GM18508 (cell line): Measurements from ENCODE around the gene ATP11C.
"Not testable (repeated sequence)": the region's sequence is repeated elsewhere in the genome, so short reads cannot be mapped to it uniquely, and the experiment has no call there.

Experiments used
- ATAC-seq: cut with Tn5 transposase; IDR thresholded peaks from one replicate; pipeline ENCODE4 v1.9.1; 2021; ENCODE audit warnings: moderate number of reproducible peaks; ENCODE audit not compliant: insufficient read depth, unreplicated experiment

The ATP11C gene

DNA sequence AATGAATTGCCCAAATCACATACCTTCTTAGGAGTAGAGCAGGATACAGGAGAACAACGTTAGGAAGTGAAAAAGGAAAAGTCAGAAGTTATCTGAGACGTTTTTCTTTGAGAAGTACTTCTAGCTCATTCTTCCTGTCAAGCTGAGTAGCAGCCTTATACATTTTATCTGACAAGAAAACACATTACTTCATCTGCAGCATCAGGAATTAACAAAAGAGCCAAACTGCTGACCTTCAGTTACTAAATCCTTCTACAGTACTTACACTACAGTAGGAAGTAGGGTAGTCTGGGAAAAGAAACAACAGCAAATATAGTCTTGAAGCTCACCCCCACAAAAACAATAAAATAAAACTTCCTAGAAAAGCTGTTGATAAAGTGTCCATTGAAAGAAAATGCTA, 57.0 kb downstream of the ATP11C start:
- ATAC-seq: no peak

DNA sequence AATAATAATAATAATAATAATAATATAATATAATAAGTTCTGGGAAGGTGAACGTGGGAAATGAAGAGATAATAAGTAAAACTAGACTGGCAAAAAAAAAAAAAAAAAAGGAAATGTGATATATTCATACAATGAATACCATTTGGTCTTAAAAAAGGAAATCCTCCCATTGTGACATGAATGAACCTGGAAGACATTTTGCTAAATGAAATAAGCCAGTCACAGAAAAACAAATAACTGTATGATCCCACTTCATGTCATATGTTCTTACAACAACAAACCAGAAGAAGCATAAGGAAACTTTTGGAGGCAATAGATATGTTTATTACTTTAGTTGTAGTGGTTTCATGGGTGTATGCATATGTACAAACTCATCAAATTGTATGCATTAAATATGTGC, 63.1 kb downstream of the ATP11C start:
- ATAC-seq: no peak

- ATAC-seq: no peak
These were observed 68.2 kb downstream of the ATP11C start for GRCh38 chrX:139864640-139865039.

GRCh38 chrX:139862208-139862607, 70.6 kb downstream of the ATP11C start:
- no peak for ATAC-seq

DNA sequence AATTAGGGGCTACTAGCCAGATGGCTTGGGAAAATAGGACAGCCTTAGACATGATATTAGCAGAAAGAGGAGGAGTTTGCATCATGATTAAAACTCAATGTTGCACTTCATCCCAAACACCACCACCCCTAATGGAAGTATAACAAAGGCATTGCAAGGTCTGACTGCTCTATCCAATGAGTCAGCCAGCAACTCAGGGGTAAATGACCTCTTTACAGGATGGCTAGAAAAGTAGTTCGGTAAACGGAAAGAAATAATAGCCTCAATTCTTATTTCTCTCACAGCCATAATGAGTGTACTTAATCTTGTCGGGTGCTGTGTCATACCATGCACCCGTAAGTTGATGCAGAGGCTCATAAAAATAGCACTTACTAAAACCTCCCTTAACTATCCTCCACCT, 76.0 kb downstream of the ATP11C start:
- ATAC-seq: not testable (repeated sequence)

DNA sequence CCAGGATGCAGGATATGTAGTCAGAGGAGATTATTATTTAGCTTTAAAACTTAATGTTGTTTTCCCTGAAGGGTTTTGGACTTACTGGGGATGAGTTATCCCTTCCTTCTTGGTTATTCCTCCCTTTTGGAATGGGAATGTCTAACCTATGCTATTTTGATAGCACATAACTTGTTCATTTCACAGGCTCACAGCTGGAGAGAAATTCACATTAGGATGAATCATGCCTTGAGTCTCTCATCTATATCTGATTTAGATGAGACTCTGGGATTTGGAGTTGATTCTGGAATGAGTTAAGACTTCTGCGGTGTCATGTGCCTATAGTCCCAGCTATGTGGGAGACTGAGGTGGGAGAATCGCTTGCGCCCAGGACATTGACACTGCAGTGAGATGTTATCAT, 81.1 kb downstream of the ATP11C start:
- no peak for ATAC-seq

GRCh38 chrX:139850968-139851367, 81.9 kb downstream of the ATP11C start:
- no peak for ATAC-seq

GRCh38 chrX:139844884-139845283, 88.0 kb downstream of the ATP11C start:
- ATAC-seq: no peak

DNA sequence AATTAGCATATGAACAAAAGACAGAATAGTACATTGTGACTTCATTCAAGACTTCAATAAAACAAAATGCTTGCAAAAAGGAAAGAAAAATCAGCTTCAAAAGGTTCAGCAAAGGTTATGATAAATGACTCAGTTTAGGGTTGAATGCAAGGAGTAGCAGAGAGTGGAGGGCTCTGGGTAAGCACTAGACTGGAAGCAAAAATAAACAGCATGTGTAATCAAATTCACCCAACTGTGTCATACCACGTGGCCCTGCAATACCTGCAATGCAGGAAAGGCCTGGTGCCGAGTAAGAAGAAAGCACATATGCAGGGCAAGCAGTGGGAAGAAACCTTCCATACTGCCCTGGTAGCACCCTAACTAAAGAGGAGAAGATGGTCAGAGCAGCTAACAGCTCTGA, 88.7 kb downstream of the ATP11C start:
- ATAC-seq: no peak

GRCh38 chrX:139842326-139843185, 90.3 kb downstream of the ATP11C start:
- ATAC-seq: no peak

- ATAC-seq: not testable (repeated sequence)
These were observed 96.5 kb downstream of the ATP11C start for GRCh38 chrX:139836335-139836734.

DNA sequence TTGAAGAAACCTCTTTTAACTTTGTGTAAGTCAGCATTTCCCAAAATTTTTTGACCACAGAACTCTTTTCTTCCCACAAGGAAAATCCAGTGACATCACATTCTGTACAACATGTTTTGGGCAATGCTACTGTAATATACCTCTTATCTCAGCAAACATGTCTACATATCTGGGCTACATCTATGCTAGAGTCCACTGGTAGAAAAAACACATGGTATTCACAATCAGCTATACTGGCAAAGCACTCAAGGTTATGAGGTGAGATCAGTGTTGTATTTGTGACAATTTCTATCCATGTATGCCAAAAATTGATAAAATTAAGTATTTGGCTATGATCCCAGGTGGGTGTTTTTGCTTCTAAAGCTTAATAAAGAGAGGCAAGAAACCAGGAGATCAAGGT, 98.0 kb downstream of the ATP11C start:
- ATAC-seq: no peak

DNA sequence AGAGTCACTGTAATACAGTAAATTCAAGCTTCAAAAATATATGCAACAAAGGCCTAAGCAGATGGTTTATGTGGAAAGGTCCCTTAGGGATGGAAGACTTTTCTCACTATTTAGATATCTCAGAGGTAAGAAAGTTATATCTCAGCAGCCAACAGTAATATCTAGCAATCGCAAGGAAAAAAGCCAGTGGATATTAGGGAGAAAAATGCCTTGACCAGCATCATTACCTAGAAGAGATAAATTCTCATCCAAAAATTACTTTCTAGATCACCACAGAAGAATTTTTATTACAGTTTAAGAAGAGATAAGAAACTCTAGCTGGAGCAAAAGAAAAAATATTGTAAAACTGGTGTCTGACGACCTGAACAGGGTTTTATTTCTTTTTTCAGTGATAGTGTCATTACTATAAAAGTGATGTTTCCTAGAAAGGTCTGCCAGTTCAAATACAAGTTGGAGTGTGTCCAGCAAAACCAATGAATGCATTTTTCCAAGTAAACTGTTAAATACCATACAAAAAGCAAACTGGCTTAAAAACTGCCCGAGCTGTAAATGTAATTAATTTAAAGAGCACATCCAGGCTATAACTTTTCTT, 100.0 kb downstream of the ATP11C start:
- ATAC-seq: no peak

DNA sequence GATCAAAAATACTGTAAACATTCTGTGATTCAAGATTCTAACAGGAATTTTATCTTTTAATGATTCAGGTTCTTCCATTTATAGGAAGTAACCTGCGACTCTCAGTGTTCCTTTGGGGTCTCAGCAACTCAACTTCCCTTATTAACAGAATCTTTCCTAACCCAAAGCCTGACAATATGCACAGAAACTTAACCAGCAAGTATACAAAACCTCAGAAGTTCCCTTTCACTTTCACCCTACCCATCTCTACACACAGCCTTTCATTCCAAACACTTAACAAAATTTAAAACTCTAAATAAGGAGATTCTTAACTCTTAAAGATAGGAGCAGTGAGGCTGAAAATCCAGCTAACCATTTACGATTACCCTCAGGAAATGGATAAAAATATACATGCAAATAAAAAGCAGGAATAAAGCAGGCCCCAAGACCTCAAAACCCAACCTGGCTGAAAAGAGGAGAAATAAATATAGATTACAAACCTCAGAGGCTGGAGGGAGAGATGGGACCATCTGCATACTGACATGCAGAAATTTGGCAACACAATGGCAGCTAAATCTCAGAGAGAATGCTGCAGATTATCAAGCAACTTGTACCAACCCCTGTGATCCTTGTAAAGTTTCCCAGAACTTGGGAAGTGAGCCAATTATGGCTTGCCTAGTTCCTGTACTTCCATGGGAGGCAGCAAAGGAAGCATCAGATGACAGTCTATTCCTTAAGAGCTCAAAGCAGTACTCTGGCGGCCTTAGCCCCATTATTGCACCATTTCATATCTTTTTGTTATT, 101.0 kb downstream of the ATP11C start:
- ATAC-seq: peak; percentile 70

DNA sequence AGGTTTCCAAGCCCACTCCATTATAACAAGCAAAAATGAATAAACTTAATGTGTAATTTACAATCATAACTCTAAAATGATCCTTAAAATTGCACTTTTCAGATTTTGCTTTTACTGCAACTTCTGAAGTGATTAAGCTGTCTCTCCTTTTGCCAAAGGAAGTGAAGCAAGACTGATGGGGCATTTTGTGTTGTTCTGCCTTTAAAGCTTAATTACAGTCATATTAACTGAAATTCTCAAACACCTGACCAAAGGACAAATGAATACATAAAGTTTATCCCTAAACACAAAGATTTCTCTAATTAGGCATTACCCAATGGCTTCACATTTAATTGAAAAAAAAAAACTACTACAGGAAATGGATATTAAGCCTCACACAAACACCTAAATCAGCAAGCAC, 101.8 kb downstream of the ATP11C start:
- ATAC-seq: no peak

GRCh38 chrX:139828830-139829229, 104.0 kb downstream of the ATP11C start:
- no peak for ATAC-seq

DNA sequence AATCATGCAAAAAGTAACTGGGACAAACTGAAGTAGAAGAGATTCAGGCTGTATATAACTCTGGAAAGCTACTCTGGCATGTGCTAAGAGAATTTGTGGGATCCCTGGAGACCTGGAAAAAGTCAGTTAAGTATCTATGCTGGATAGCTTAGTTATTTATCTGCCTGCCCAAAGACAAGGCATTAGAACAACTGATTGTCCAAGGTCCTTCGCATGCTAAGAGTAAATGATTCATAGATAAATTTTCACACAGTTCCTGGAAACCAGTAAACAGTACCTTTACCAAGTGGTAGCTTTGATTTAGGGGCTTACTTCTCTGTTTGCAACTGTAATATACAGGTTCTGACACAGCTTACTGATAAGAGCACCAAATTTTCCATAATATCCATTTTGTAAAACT, 104.8 kb downstream of the ATP11C start:
- no peak for ATAC-seq

GRCh38 chrX:139826065-139827044, 106.5 kb downstream of the ATP11C start:
- ATAC-seq: no peak

DNA sequence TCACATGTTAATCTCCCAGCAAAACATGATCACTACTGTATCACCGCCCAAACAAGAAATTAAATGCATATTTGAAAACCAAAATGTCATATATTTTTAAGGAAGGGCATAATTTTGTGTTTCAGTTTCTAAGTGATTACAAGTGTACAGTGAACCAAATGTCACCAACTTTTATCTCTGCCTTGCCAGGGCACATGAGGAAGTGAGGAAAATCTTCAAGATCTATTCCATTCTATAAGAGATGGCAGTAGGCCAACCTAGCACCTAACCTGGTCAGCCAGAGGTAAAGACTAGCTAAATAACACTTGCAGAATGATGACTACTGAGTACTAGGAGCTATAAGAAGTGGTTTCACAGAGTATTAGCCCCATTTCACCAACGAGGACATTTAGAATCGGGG, 107.2 kb downstream of the ATP11C start:
- ATAC-seq: no peak

GRCh38 chrX:139823806-139824205, 109.0 kb downstream of the ATP11C start:
- ATAC-seq: no peak
